Fibroblast of the aortic adventitia (primary cell): ENCODE data around the gene PDE7B. TPM values are rescaled to one million over a fixed set of nuclear protein-coding genes. Genes with fewer than 3 reads are reported as not detected.
A peak's percentile ranks its signal among the peaks of the same experiment; 100 is the strongest.

Source experiments
- DNase-seq: peaks from one replicate; pipeline ENCODE4 v3.0.0-alpha.2; 2010; ENCODE audit warnings: low read depth
- H3K4me3 ChIP-seq: 2 replicates; pipeline ENCODE4 v1.5.1; 2011; ENCODE audit warnings: low read depth, mild to moderate bottlenecking, control low read depth, low read length, moderate library complexity
- CTCF ChIP-seq: IDR thresholded peaks from 2 replicates; pipeline ENCODE4 v1.5.1; 2011; ENCODE audit warnings: mild to moderate bottlenecking, low read length, control low read depth, inconsistent platforms; ENCODE audit not compliant: insufficient read depth
- total RNA-seq: library from RNA; depleted of rRNA; stranded (reverse); fragments of >200 nt; gene quantifications from 2 replicates; pipeline ENCODE4 v1.2.3, GENCODE V29; 2012; ENCODE audit warnings: low replicate concordance

The PDE7B gene
- total RNA-seq, 1 donor, result 23.9 TPM

- DNase-seq, result peak; percentile 92
- H3K4me3 ChIP-seq, result no peak overlapping the region
- no peak for TF ChIP-seq CTCF
Observed at GRCh38 chr6:136076496-136076895, 225.0 kb downstream of the PDE7B start.

- DNase-seq, result peak; percentile 100
- H3K4me3 ChIP-seq, result no peak overlapping the region
- TF ChIP-seq CTCF, result no peak
Observed at GRCh38 chr6:136077834-136078576, 226.5 kb downstream of the PDE7B start.

- no peak overlapping the region for H3K4me3 ChIP-seq
- no peak for DNase-seq
- TF ChIP-seq CTCF, result no peak
Observed at GRCh38 chr6:136079701-136080565, 228.4 kb downstream of the PDE7B start.

- H3K4me3 ChIP-seq, result no peak overlapping the region
- no peak for DNase-seq
- no peak for TF ChIP-seq CTCF
Observed at GRCh38 chr6:136083540-136083939, 232.0 kb downstream of the PDE7B start.

- DNase-seq, result no peak
- no peak overlapping the region for H3K4me3 ChIP-seq
- TF ChIP-seq CTCF, result no peak
Observed at GRCh38 chr6:136084403-136084802, 232.9 kb downstream of the PDE7B start.

- H3K4me3 ChIP-seq, result no peak overlapping the region
- peak; percentile 45 for DNase-seq
- TF ChIP-seq CTCF, result no peak
Observed at GRCh38 chr6:136085370-136086115, 234.0 kb downstream of the PDE7B start.
